Sigmoid colon (tissue), 4 donors: ENCODE results near the gene NLRP3.

Source experiments
- EP300 ChIP-seq, 4 donors: sonication (generic); formaldehyde crosslinking; IDR thresholded peaks; one replicate each; pipeline ENCODE4 v1.6.1; 2017; ENCODE audit warnings: antibody characterized with exemption in 4 of 4
- POLR2A ChIP-seq, 2 donors: fragments of 450-650 bp; IDR thresholded peaks; one replicate each; pipeline ENCODE4 v1.6.1; 2016; ENCODE audit warnings: antibody characterized with exemption in 2 of 2, mild to moderate bottlenecking in 2 of 2, moderate library complexity in 2 of 2

GRCh38 chr1:247402120-247402675, 13.8 kb upstream of the NLRP3 start:
- TF ChIP-seq POLR2A (IDR thresholded peaks at IDR 0.05) = no peak
- no peak for TF ChIP-seq EP300 (IDR thresholded peaks at IDR 0.05)
